Activated CD4-positive, alpha-beta T cell treated with anti-CD3 and anti-CD28 coated beads for 36 hours (primary cell): Measurements from ENCODE around the gene ADAR. TPM values are rescaled to one million over a fixed set of nuclear protein-coding genes. Genes with fewer than 3 reads are reported as not detected.

Experiments used
- ATAC-seq: fragments of 200-7000 bp; cut with Tn5 transposase; one replicate; pipeline ENCODE4 v1.10.0; 2021; ENCODE audit warnings: mild to moderate bottlenecking, moderate library complexity
- CTCF ChIA-PET: fragments of 350-600 bp; sonication (Branson Sonifier 250); formaldehyde crosslinking; loops from one replicate; lab custom pipeline; 2021; ENCODE audit warnings: antibody characterized with exemption; lab: Charles Lee
- POLR2A ChIA-PET: fragments of 350-600 bp; sonication (Branson Sonifier 250); formaldehyde crosslinking; loops from one replicate; lab custom pipeline; 2021; ENCODE audit warnings: antibody characterized with exemption, inconsistent platforms; lab: Charles Lee
- DNase-seq: peaks from one replicate; pipeline ENCODE4 v3.0.0-alpha.2; 2020
- H3K27ac Mint-ChIP-seq: one replicate; pipeline ENCODE4 v1.8.0; 2021; ENCODE audit warnings: mixed read lengths
- H3K27me3 Mint-ChIP-seq: one replicate; pipeline ENCODE4 v1.8.0; 2021; ENCODE audit warnings: mixed read lengths
- H3K36me3 Mint-ChIP-seq: one replicate; pipeline ENCODE4 v1.8.0; 2021; ENCODE audit warnings: low read depth, mixed read lengths
- H3K4me1 Mint-ChIP-seq: one replicate; pipeline ENCODE4 v1.8.0; 2021; ENCODE audit warnings: mixed read lengths
- H3K4me3 Mint-ChIP-seq: one replicate; pipeline ENCODE4 v1.8.0; 2021; ENCODE audit warnings: mild to moderate bottlenecking, moderate library complexity, mixed read lengths
- H3K9me3 Mint-ChIP-seq: one replicate; pipeline ENCODE4 v1.8.0; 2021; ENCODE audit warnings: low read depth, mixed read lengths
- intact Hi-C, 2 experiments: fragments of 100-400 bp; cut with DNase I in 1 of 2; cut with micrococcal nuclease in 1 of 2; formaldehyde crosslinking; loops; one replicate each; pipeline versions ENCODE4 v1.14.2 to v1.15.1; 2022 to 2024; cut with DNase I, micrococcal nuclease
- total RNA-seq, 2 experiments: library from RNA; stranded (reverse); gene quantifications; one replicate each; pipeline ENCODE4 v1.2.3, GENCODE V29; 2021

The ADAR gene
- total RNA-seq, 2 experiments from 2014 or later: 310 to 332 TPM

GRCh38 chr1:154603317-154603716 lies 4.7 kb downstream of the ADAR start:
- ATAC-seq (no peak), DNase-seq (no peak)
- Mint-ChIP-seq H3K4me1 (peaks cover 70% of the 10 kb centered on the region), H3K4me3 (no peak overlapping the region), H3K27me3 (no peaks in the 10 kb centered on the region), H3K9me3 (no peaks in the 10 kb centered on the region), H3K36me3 (peaks cover 72% of the 10 kb centered on the region), H3K27ac (peak overlapping the region; percentile 71)
- intact Hi-C loops: no loop called here
- ChIA-PET POLR2A (interaction anchor here (0.9 kb wide), 1 partner anchor 8 kb away, joined by 4 read pairs; no protein-coding TSS in a partner anchor), CTCF (interaction anchor here (0.6 to 1.1 kb wide), 2 partner anchors 134 to 158 kb away, joined by 3 read pairs; no protein-coding TSS in a partner anchor)

- peaks cover 51% of the 10 kb centered on the region for H3K4me1 Mint-ChIP-seq
- no peak overlapping the region for H3K4me3 Mint-ChIP-seq
- H3K27me3 Mint-ChIP-seq: no peaks in the 10 kb centered on the region
- peak overlapping the region; percentile 17 for H3K27ac Mint-ChIP-seq
- peaks cover 71% of the 10 kb centered on the region for H3K36me3 Mint-ChIP-seq
- CTCF ChIA-PET: interaction anchor here (0.5 to 1.5 kb wide), 6 partner anchors 10 to 1357 kb away, joined by 3 to 6 read pairs (median 4); no protein-coding TSS in a partner anchor
- ATAC-seq (no peak), DNase-seq (no peak)
- intact Hi-C loops: no loop called here
- H3K9me3 Mint-ChIP-seq: no peaks in the 10 kb centered on the region
- POLR2A ChIA-PET: no interaction called here
These were observed 8.3 kb downstream of the ADAR start for GRCh38 chr1:154599658-154600057.

- Mint-ChIP-seq H3K36me3 (peaks cover 71% of the 10 kb centered on the region), H3K9me3 (no peaks in the 10 kb centered on the region), H3K27ac (peak overlapping the region; percentile 58), H3K27me3 (no peaks in the 10 kb centered on the region), H3K4me1 (peaks cover 45% of the 10 kb centered on the region), H3K4me3 (no peak overlapping the region)
- intact Hi-C loops: no loop called here
- ChIA-PET CTCF (interaction anchor here (0.5 to 1.5 kb wide), 7 partner anchors 11 to 1357 kb away, joined by 3 to 6 read pairs (median 4); no protein-coding TSS in a partner anchor), POLR2A (no interaction called here)
- ATAC-seq: peak; percentile 16
- DNase-seq: no peak
These were observed 8.9 kb downstream of the ADAR start for GRCh38 chr1:154598871-154599635.

GRCh38 chr1:154595621-154596020 lies 12.4 kb downstream of the ADAR start:
- peak; percentile 71 for ATAC-seq
- Mint-ChIP-seq H3K36me3 (peaks cover 69% of the 10 kb centered on the region), H3K4me1 (peaks cover 19% of the 10 kb centered on the region), H3K4me3 (no peak overlapping the region), H3K9me3 (no peaks in the 10 kb centered on the region), H3K27me3 (no peaks in the 10 kb centered on the region), H3K27ac (no peak overlapping the region)
- intact Hi-C loops: no loop called here
- ChIA-PET CTCF (interaction anchor here (0.6 to 1.1 kb wide), 3 partner anchors 70 to 631 kb away, joined by 3 to 4 read pairs (median 3); partner anchors contain the start of gene ADAM15), POLR2A (interaction anchor here (0.6 to 0.9 kb wide), 3 partner anchors 8 to 238 kb away, joined by 3 to 4 read pairs (median 3); no protein-coding TSS in a partner anchor)
- no peak for DNase-seq

- DNase-seq (no peak), ATAC-seq (no peak)
- peaks cover 13% of the 10 kb centered on the region for H3K4me1 Mint-ChIP-seq
- ChIA-PET CTCF (interaction anchor here (0.6 to 1.1 kb wide), 4 partner anchors 17 to 632 kb away, joined by 3 to 4 read pairs (median 3); partner anchors contain the start of gene ADAM15), POLR2A (interaction anchor here (0.6 to 0.9 kb wide), 3 partner anchors 9 to 239 kb away, joined by 3 to 4 read pairs (median 3); no protein-coding TSS in a partner anchor)
- H3K36me3 Mint-ChIP-seq: peaks cover 69% of the 10 kb centered on the region
- H3K9me3 Mint-ChIP-seq: no peaks in the 10 kb centered on the region
- no peak overlapping the region for H3K27ac Mint-ChIP-seq
- intact Hi-C loops: no loop called here
- no peak overlapping the region for H3K4me3 Mint-ChIP-seq
- H3K27me3 Mint-ChIP-seq: no peaks in the 10 kb centered on the region
These were observed 13.2 kb downstream of the ADAR start for GRCh38 chr1:154594811-154595210.

- ChIA-PET POLR2A (no interaction called here), CTCF (no interaction called here)
These were observed 14.6 kb downstream of the ADAR start for GRCh38 chr1:154593390-154593789.

GRCh38 chr1:154591206-154591605 lies 16.8 kb downstream of the ADAR start:
- DNase-seq (no peak), ATAC-seq (no peak)
- Mint-ChIP-seq H3K4me1 (peaks cover 3% of the 10 kb centered on the region), H3K36me3 (peaks cover 84% of the 10 kb centered on the region), H3K9me3 (no peaks in the 10 kb centered on the region), H3K27me3 (no peaks in the 10 kb centered on the region), H3K4me3 (no peak overlapping the region), H3K27ac (no peak overlapping the region)
- intact Hi-C loops: no loop called here
- ChIA-PET CTCF (interaction anchor here (0.6 to 1.7 kb wide), 5 partner anchors 14 to 453 kb away, joined by 3 to 9 read pairs (median 3); no protein-coding TSS in a partner anchor), POLR2A (interaction anchor here (0.6 kb wide), 1 partner anchor 11 kb away, joined by 3 read pairs; no protein-coding TSS in a partner anchor)

More at GRCh38 chr1:154593390-154593789, 14.6 kb downstream of the ADAR start:
- H3K9me3 Mint-ChIP-seq: no peaks in the 10 kb centered on the region
- no peak for ATAC-seq
- no peaks in the 10 kb centered on the region for H3K27me3 Mint-ChIP-seq
- H3K4me3 Mint-ChIP-seq: no peak overlapping the region
- peaks cover 80% of the 10 kb centered on the region for H3K36me3 Mint-ChIP-seq
- peaks cover 3% of the 10 kb centered on the region for H3K4me1 Mint-ChIP-seq
- H3K27ac Mint-ChIP-seq: peak overlapping the region; percentile 14
- DNase-seq: no peak
- intact Hi-C loops: no loop called here

- DNase-seq: no peak
- H3K36me3 Mint-ChIP-seq: peaks cover 85% of the 10 kb centered on the region
- intact Hi-C loops: no loop called here
- ChIA-PET CTCF (interaction anchor here (0.7 to 1.0 kb wide), 3 partner anchors 34 to 229 kb away, joined by 3 to 4 read pairs (median 3); no protein-coding TSS in a partner anchor), POLR2A (no interaction called here)
- no peak for ATAC-seq
- H3K9me3 Mint-ChIP-seq: no peaks in the 10 kb centered on the region
- no peak overlapping the region for H3K27ac Mint-ChIP-seq
- no peaks in the 10 kb centered on the region for H3K27me3 Mint-ChIP-seq
- H3K4me3 Mint-ChIP-seq: no peak overlapping the region
- peaks cover 3% of the 10 kb centered on the region for H3K4me1 Mint-ChIP-seq
These were observed 17.2 kb downstream of the ADAR start for GRCh38 chr1:154590756-154591155.

- H3K27ac Mint-ChIP-seq: no peak overlapping the region
- H3K36me3 Mint-ChIP-seq: peaks cover 89% of the 10 kb centered on the region
- CTCF ChIA-PET: interaction anchor here (0.7 to 0.9 kb wide), 2 partner anchors 61 to 789 kb away, joined by 3 read pairs; no protein-coding TSS in a partner anchor
These were observed 18.2 kb downstream of the ADAR start for GRCh38 chr1:154589780-154590179.

GRCh38 chr1:154586641-154587040 lies 21.3 kb downstream of the ADAR start:
- Mint-ChIP-seq H3K9me3 (no peaks in the 10 kb centered on the region), H3K27ac (no peak overlapping the region), H3K36me3 (peaks cover 83% of the 10 kb centered on the region), H3K4me3 (no peak overlapping the region), H3K27me3 (no peaks in the 10 kb centered on the region), H3K4me1 (peaks cover 3% of the 10 kb centered on the region)
- intact Hi-C loops: no loop called here
- DNase-seq (no peak), ATAC-seq (no peak)
- ChIA-PET POLR2A (no interaction called here), CTCF (no interaction called here)

More at GRCh38 chr1:154589780-154590179, 18.2 kb downstream of the ADAR start:
- ATAC-seq (peak; percentile 49), DNase-seq (no peak)
- H3K4me1 Mint-ChIP-seq: peaks cover 3% of the 10 kb centered on the region
- H3K4me3 Mint-ChIP-seq: no peak overlapping the region
- intact Hi-C loops: no loop called here
- H3K9me3 Mint-ChIP-seq: no peaks in the 10 kb centered on the region
- H3K27me3 Mint-ChIP-seq: no peaks in the 10 kb centered on the region
- POLR2A ChIA-PET: interaction anchor here (1.1 kb wide), 1 partner anchor 9 kb away, joined by 3 read pairs; no protein-coding TSS in a partner anchor

- Mint-ChIP-seq H3K4me3 (no peak overlapping the region), H3K27ac (no peak overlapping the region), H3K27me3 (no peaks in the 10 kb centered on the region), H3K9me3 (no peaks in the 10 kb centered on the region), H3K36me3 (peaks cover 80% of the 10 kb centered on the region), H3K4me1 (peaks cover 2% of the 10 kb centered on the region)
- intact Hi-C loops: no loop called here
- DNase-seq (no peak), ATAC-seq (no peak)
- POLR2A ChIA-PET: no interaction called here
- CTCF ChIA-PET: no interaction called here
These were observed 21.8 kb downstream of the ADAR start for GRCh38 chr1:154586231-154586630.
